A549 (cell line): ENCODE results near the gene ZNF436. TPM values are rescaled to one million over a fixed set of nuclear protein-coding genes. Genes with fewer than 3 reads are reported as not detected.
A peak's percentile ranks its signal among the peaks of the same experiment; 100 is the strongest.

Experiments
- ATAC-seq, 2 experiments: fragments of 200-7000 bp in 1 of 2; fragments of >200 bp in 1 of 2; cut with Nextera tagmentation in 1 of 2; cut with Tn5 transposase in 1 of 2; 3 replicates each; pipeline versions ENCODE4 v1.8.0 to v1.9.1; 2018 to 2020; ENCODE audit warnings: mild to moderate bottlenecking in 1 of 2, moderate library complexity in 1 of 2
- CTCF ChIA-PET: fragments of 300-600 bp; sonication (Branson Sonifier 250); formaldehyde crosslinking; extraction: SDS; loops from one replicate; lab custom pipeline; 2021; ENCODE audit warnings: antibody characterized with exemption, inconsistent platforms; lab: Yijun Ruan, JAX
- POLR2A ChIA-PET: fragments of 350-600 bp; formaldehyde crosslinking; extraction: SDS; loops from one replicate; lab custom pipeline; 2021; ENCODE audit warnings: antibody characterized with exemption, inconsistent platforms; lab: Yijun Ruan, JAX
- DNase-seq, 2 experiments: peaks; one replicate each; pipeline versions ENCODE4 v3.0.0 to v3.0.0-alpha.2; 2011 to 2016; ENCODE audit warnings: low read depth in 1 of 2, low spot score in 1 of 2
- FAIRE-seq: peaks from 2 replicates; lab custom pipeline; 2011; peaks lifted over from hg19 to GRCh38; lab: Jason Lieb, UNC
- H3K27ac ChIP-seq, 2 experiments: fragments of >200 bp; sonication (Bioruptor Twin); formaldehyde crosslinking; 3 replicates each; pipeline ENCODE4 v1.5.1; 2016 to 2017
- H3K4me1 ChIP-seq: fragments of >200 bp; sonication (Bioruptor Twin); formaldehyde crosslinking; 3 replicates; pipeline ENCODE4 v1.6.1; 2016
- H3K4me2 ChIP-seq: fragments of >200 bp; sonication (Bioruptor Twin); formaldehyde crosslinking; 3 replicates; pipeline ENCODE4 v1.6.1; 2016
- H3K4me3 ChIP-seq: fragments of >200 bp; sonication (Bioruptor Twin); formaldehyde crosslinking; 3 replicates; pipeline ENCODE4 v1.5.1; 2016
- H3K9me3 ChIP-seq: fragments of >200 bp; sonication (Bioruptor Twin); formaldehyde crosslinking; 3 replicates; pipeline ENCODE4 v1.6.1; 2016
- CBX8 ChIP-seq: fragments of 200-600 bp; sonication (generic); IDR thresholded peaks from 2 replicates; pipeline ENCODE4 v1.6.1; 2016
- FOSB ChIP-seq: fragments of 250-450 bp; sonication (Bioruptor Pico); IDR thresholded peaks from 2 replicates; pipeline ENCODE4 v1.5.0; 2020; ENCODE audit warnings: mild to moderate bottlenecking, moderate library complexity
- FOSL2 ChIP-seq, 2 experiments: fragments of 450-650 bp in 1 of 2; fragments of >200 bp in 1 of 2; sonication (Bioruptor Twin) in 1 of 2; formaldehyde crosslinking; IDR thresholded peaks; 2 replicates each; pipeline versions ENCODE4 v1.5.0 to v1.6.1; 2016 to 2020; ENCODE audit warnings: mild to moderate bottlenecking in 1 of 2, moderate library complexity in 1 of 2
- HDAC2 ChIP-seq: fragments of 200-600 bp; sonication (generic); IDR thresholded peaks from 2 replicates; pipeline ENCODE4 v1.6.1; 2016
- HOXB13 ChIP-seq: fragments of 250-450 bp; sonication (Bioruptor Pico); IDR thresholded peaks from 2 replicates; pipeline ENCODE4 v1.5.0; 2020; ENCODE audit warnings: low read depth, mild to moderate bottlenecking, moderate library complexity
- JUNB ChIP-seq: fragments of >200 bp; sonication (Bioruptor Twin); formaldehyde crosslinking; IDR thresholded peaks from 2 replicates; pipeline ENCODE4 v1.6.1; 2016
- MAFK ChIP-seq: fragments of 450-650 bp; IDR thresholded peaks from 2 replicates; pipeline ENCODE4 v1.6.1; 2014; ENCODE audit not compliant: partially characterized antibody
- MYC ChIP-seq: IDR thresholded peaks from 2 replicates; pipeline ENCODE4 v1.6.1; 2012; ENCODE audit warnings: mild to moderate bottlenecking, inconsistent platforms, low read length, improper control_type of control experiment, borderline replicate concordance
- PBX3 ChIP-seq: IDR thresholded peaks from 2 replicates; pipeline ENCODE4 v1.6.1; 2012
- REST ChIP-seq: fragments of 200-600 bp; sonication (generic); IDR thresholded peaks from 2 replicates; pipeline ENCODE4 v1.6.1; 2016; ENCODE audit warnings: antibody characterized with exemption, mild to moderate bottlenecking, moderate library complexity
- SMC3 ChIP-seq: fragments of >200 bp; sonication (Bioruptor Twin); formaldehyde crosslinking; IDR thresholded peaks from 3 replicates; pipeline ENCODE4 v1.6.1; 2018; ENCODE audit warnings: inconsistent platforms
- TFCP2L1 ChIP-seq: fragments of 250-450 bp; sonication (Bioruptor Pico); IDR thresholded peaks from 2 replicates; pipeline ENCODE4 v1.5.0; 2021; ENCODE audit warnings: mild to moderate bottlenecking
- USF2 ChIP-seq: fragments of 450-650 bp; IDR thresholded peaks from 2 replicates; pipeline ENCODE4 v1.6.1; 2014; ENCODE audit warnings: antibody characterized with exemption
- WGBS: methylation state at CpG from one replicate; pipeline ENCODE4 v1.1.6; 2017; ENCODE audit errors: missing lambda C conversion rate; 5-methylcytosine and 5-hydroxymethylcytosine counted together
- polyA plus RNA-seq, 4 experiments: library from polyadenylated mRNA; depleted of rRNA in 3 of 4; stranded (reverse); fragments of >200 nt; fragmentation: RNase III in 1 of 4; extraction: RNeasy Plus Mini Kit Qiagen cat#74134 plus additional on column Dnase treatment in 1 of 4; gene quantifications; 2 replicates in 3 of 4; 3 replicates in 1 of 4; pipeline ENCODE4 v1.2.3, GENCODE V29; 2011 to 2017

The ZNF436 gene
- polyA plus RNA-seq, 2 of the 4 experiments (the other 2 are of a cell fraction), result 4.7 to 7.5 TPM

GRCh38 chr1:23384312-23385058 lies 14.8 kb upstream of the ZNF436 start:
- peak in 1 of 2 experiments; percentile 78; a peak in 4 of 6 replicates for ATAC-seq
- ChIA-PET POLR2A (interaction anchor here (0.7 kb wide), 1 partner anchor 91 kb away, joined by 7 read pairs; no protein-coding TSS in a partner anchor), CTCF (interaction anchor here (0.6 kb wide), 1 partner anchor 19 kb away, joined by 3 read pairs; no protein-coding TSS in a partner anchor)
- peaks cover 14% of the 10 kb centered on the region; the same call in 2 of the 3 replicates for H3K4me1 ChIP-seq
- TF ChIP-seq SMC3 (no peak), FOSL2 (IDR thresholded peaks at IDR 0.05) (no peak), FOSL2 (CRISPR knock-in tag; IDR thresholded peaks at IDR 0.05) (0 out of 2 replicates have a peak, but pooled peaks have one; percentile 8)
- no peak overlapping the region for H3K4me3 ChIP-seq
- WGBS, result 70% methylated on average over 9 of the region's 11 CpGs
- peak in 1 of 2 experiments; percentile 52 for DNase-seq
- H3K4me2 ChIP-seq, result peak overlapping the region; percentile 42; the same call in 2 of the 3 replicates
- FAIRE-seq, result no peak
- no peaks in the 10 kb centered on the region for H3K9me3 ChIP-seq
- peak overlapping the region in 1 of 2 experiments; percentile 59; a peak in 1 of 6 replicates for H3K27ac ChIP-seq

- ATAC-seq, result peak in 1 of 2 experiments; percentile 39; a peak in 1 of 6 replicates
- WGBS, result 91% methylated on average over 6 of the region's 8 CpGs
- TF ChIP-seq JUNB, result no peak
- TF ChIP-seq TFCP2L1 (CRISPR knock-in tag), result no peak
- TF ChIP-seq CBX8, result no peak
- no peak for TF ChIP-seq PBX3
- TF ChIP-seq SMC3, result no peak
- TF ChIP-seq FOSB, result no peak
- TF ChIP-seq HOXB13 (CRISPR knock-in tag), result no peak
- TF ChIP-seq REST, result no peak
- TF ChIP-seq MAFK, result no peak
- TF ChIP-seq USF2, result no peak
- no peak for TF ChIP-seq HDAC2
- TF ChIP-seq MYC, result no peak
- TF ChIP-seq, all 56 proteins: peak for 0
- Histone ChIP-seq H3K4me2 (no peak overlapping the region), H3K4me3 (no peak overlapping the region), H3K9me3 (no peaks in the 10 kb centered on the region), H3K27ac (0 out of 6 replicates have a peak overlapping the region, but pooled peaks of 1 of the 2 experiments have one; percentile 19), H3K4me1 (peaks cover 14% of the 10 kb centered on the region; the same call in 2 of the 3 replicates)
- DNase-seq (no peak), FAIRE-seq (no peak)
- ChIA-PET CTCF (interaction anchor here (0.6 kb wide), 1 partner anchor 20 kb away, joined by 3 read pairs; no protein-coding TSS in a partner anchor), POLR2A (no interaction called here)
Observed at GRCh38 chr1:23383577-23384311, 14.1 kb upstream of the ZNF436 start.
